PC-9 (cell line): ENCODE results near the gene PAIP1. TPM values are rescaled to one million over a fixed set of nuclear protein-coding genes. Genes with fewer than 3 reads are reported as not detected.
A peak's percentile ranks its signal among the peaks of the same experiment; 100 is the strongest.

Experiments
- BruUV-seq: library from RNA; stranded (reverse); fragments of 400-500 nt; replicated peaks from 2 replicates; lab custom pipeline; 2021; lab: Mats Ljungman, UMichigan
- CTCF ChIA-PET: fragments of 300-600 bp; sonication (Branson Sonifier 250); formaldehyde crosslinking; loops from one replicate; lab custom pipeline; 2022; ENCODE audit warnings: antibody characterized with exemption; lab: Charles Lee
- POLR2A ChIA-PET: fragments of 300-600 bp; sonication (Branson Sonifier 250); formaldehyde crosslinking; loops from one replicate; lab custom pipeline; 2022; ENCODE audit warnings: antibody characterized with exemption; ENCODE audit not compliant: unreplicated experiment; lab: Charles Lee
- DNase-seq, 2 experiments: peaks; one replicate each; pipeline versions ENCODE4 v3.0.0 to v3.0.0-alpha.2; 2015 to 2022; ENCODE audit warnings: mixed read lengths in 1 of 2
- H2AFZ ChIP-seq: fragments of 200-600 bp; sonication (generic); 2 replicates; pipeline ENCODE4 v1.8.1; 2017; ENCODE audit warnings: antibody characterized with exemption
- H3F3A ChIP-seq: fragments of 200-600 bp; sonication (generic); 2 replicates; pipeline ENCODE4 v1.8.1; 2017; ENCODE audit warnings: antibody characterized with exemption, mild to moderate bottlenecking, low read depth; ENCODE audit not compliant: insufficient read depth
- H3K27ac ChIP-seq: fragments of 200-600 bp; sonication (generic); 2 replicates; pipeline ENCODE4 v1.6.1; 2016; ENCODE audit warnings: mixed run types
- H3K27me3 ChIP-seq: fragments of 200-600 bp; sonication (generic); 2 replicates; pipeline ENCODE4 v1.6.1; 2016; ENCODE audit warnings: low read depth, mixed run types; ENCODE audit not compliant: insufficient read depth
- H3K36me3 ChIP-seq: fragments of 200-600 bp; sonication (generic); 2 replicates; pipeline ENCODE4 v1.6.1; 2016; ENCODE audit warnings: low read depth, mixed run types
- H3K4me1 ChIP-seq: fragments of 200-600 bp; sonication (generic); replicated peaks from 2 replicates; pipeline ENCODE4 v1.6.1; 2016; ENCODE audit warnings: mixed run types; ENCODE audit not compliant: insufficient read depth
- H3K4me2 ChIP-seq: fragments of 200-600 bp; sonication (generic); 2 replicates; pipeline ENCODE4 v1.6.1; 2017; ENCODE audit warnings: mixed run types
- H3K4me3 ChIP-seq: fragments of 200-600 bp; sonication (generic); 2 replicates; pipeline ENCODE4 v1.6.1; 2016; ENCODE audit warnings: mixed run types
- H3K79me2 ChIP-seq: fragments of 200-600 bp; sonication (generic); 2 replicates; pipeline ENCODE4 v1.6.1; 2017; ENCODE audit warnings: low read depth, mixed run types
- H3K9me2 ChIP-seq: fragments of 200-600 bp; sonication (generic); 2 replicates; pipeline ENCODE4 v1.8.1; 2017; ENCODE audit warnings: mild to moderate bottlenecking; ENCODE audit not compliant: insufficient read depth
- H3K9me3 ChIP-seq: fragments of 200-600 bp; sonication (generic); 2 replicates; pipeline ENCODE4 v1.8.1; 2016; ENCODE audit warnings: low read depth; ENCODE audit not compliant: insufficient read depth
- H4K20me1 ChIP-seq: fragments of 200-600 bp; sonication (generic); 2 replicates; pipeline ENCODE4 v1.8.1; 2017; ENCODE audit not compliant: insufficient read depth
- CTCF ChIP-seq: fragments of 200-600 bp; sonication (generic); conservative IDR thresholded peaks from 2 replicates; pipeline ENCODE4 v1.6.1; 2017; ENCODE audit warnings: mixed run types, antibody characterized with exemption, mild to moderate bottlenecking, moderate library complexity
- EZH2 ChIP-seq: fragments of 200-600 bp; sonication (generic); IDR thresholded peaks from 2 replicates; pipeline ENCODE4 v1.8.0; 2017; ENCODE audit warnings: antibody characterized with exemption, low read depth
- intact Hi-C: fragments of 100-400 bp; cut with micrococcal nuclease; formaldehyde crosslinking; loops from one replicate; pipeline ENCODE4 v1.10.0; 2022; ENCODE audit not compliant: unreplicated experiment
- total RNA-seq: library from RNA; stranded (reverse); gene quantifications from 2 replicates; pipeline ENCODE4 v1.2.3, GENCODE V29; 2021

PAIP1 gene
- total RNA-seq, 1 experiment from 2014 or later: 191 TPM

DNA sequence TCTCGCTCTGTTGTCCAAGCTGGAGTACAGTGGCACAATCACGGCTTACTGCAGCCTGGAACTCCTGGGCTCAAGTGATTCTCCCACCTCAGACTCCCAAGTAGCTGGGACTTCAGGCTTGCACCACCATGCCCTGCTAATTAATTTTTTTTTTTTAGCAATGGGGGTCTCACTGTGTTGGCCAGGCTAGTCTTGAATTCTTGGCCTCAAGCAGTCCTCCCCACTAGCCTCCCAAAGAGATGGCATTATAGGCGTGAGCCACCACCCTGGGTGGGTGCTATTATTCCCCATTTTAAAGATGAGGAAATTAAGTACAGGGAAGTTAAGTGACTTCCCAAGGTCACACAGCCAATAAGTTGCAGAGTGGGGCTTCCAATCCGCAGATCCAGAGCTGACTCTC, 47.8 kb upstream of the PAIP1 start:
- DNase-seq: no peak
- Histone ChIP-seq H3K4me3 (no peak overlapping the region), H3K4me2 (no peak overlapping the region), H3K9me3 (no peaks in the 10 kb centered on the region), H3F3A (peaks cover 8% of the 10 kb centered on the region; the same call in 1 of the 2 replicates), H3K4me1 (peaks cover 21% of the 10 kb centered on the region), H3K9me2 (no peaks in the 10 kb centered on the region), H3K27ac (no peak overlapping the region), H3K27me3 (no peaks in the 10 kb centered on the region), H3K79me2 (no peaks in the 10 kb centered on the region), H2AFZ (no peak overlapping the region), H4K20me1 (no peaks in the 10 kb centered on the region), H3K36me3 (no peaks in the 10 kb centered on the region; the same call in 1 of the 2 replicates)
- ChIA-PET POLR2A (no interaction called here), CTCF (no interaction called here)
- no peak for TF ChIP-seq CTCF
- TF ChIP-seq EZH2: no peak
- intact Hi-C loops: loop anchor here (5.0 to 10.0 kb wide), 2 partner anchors 210 to 292 kb away; partner anchors contain the start of gene HMGCS1
- TSS peak; percentile 33 for BruUV-seq

GRCh38 chr5:43603344-43604217, 46.7 kb upstream of the PAIP1 start:
- no peaks in the 10 kb centered on the region for H3K36me3 ChIP-seq
- H3K9me3 ChIP-seq: no peaks in the 10 kb centered on the region
- DNase-seq: peak in 1 of 2 experiments; percentile 61
- H3K4me1 ChIP-seq: peaks cover 21% of the 10 kb centered on the region
- peaks cover 8% of the 10 kb centered on the region; the same call in 1 of the 2 replicates for H3F3A ChIP-seq
- H4K20me1 ChIP-seq: no peaks in the 10 kb centered on the region
- H3K27me3 ChIP-seq: no peaks in the 10 kb centered on the region
- BruUV-seq: no TSS peak
- peak overlapping the region; percentile 81 for H3K4me3 ChIP-seq
- no peak overlapping the region for H3K27ac ChIP-seq
- TF ChIP-seq EZH2 (no peak), CTCF (no peak)
- ChIA-PET POLR2A (interaction anchor here (0.5 to 0.7 kb wide), 5 partner anchors 21 to 88 kb away, joined by 3 to 10 read pairs (median 4); partner anchors contain the start of gene C5orf34), CTCF (interaction anchor here (0.6 to 2.2 kb wide), 4 partner anchors 120 to 729 kb away, joined by 3 to 8 read pairs (median 3); partner anchors contain the start of gene TMEM267)
- H3K4me2 ChIP-seq: peak overlapping the region; percentile 94
- no peaks in the 10 kb centered on the region for H3K79me2 ChIP-seq
- no peaks in the 10 kb centered on the region for H3K9me2 ChIP-seq
- intact Hi-C loops: loop anchor here (1.0 to 10.0 kb wide), 3 partner anchors 88 to 291 kb away; partner anchors contain the start of genes C5orf34 and HMGCS1
- peak overlapping the region; percentile 98 for H2AFZ ChIP-seq
